GM19099 (cell line): ENCODE data around the gene PTPRB.

Experiments used
- POLR2A ChIP-seq: IDR thresholded peaks from 3 replicates; pipeline ENCODE4 v1.6.1; 2011; ENCODE audit warnings: low read depth; ENCODE audit not compliant: insufficient read length; ENCODE audit errors: extremely low read depth

Gene PTPRB

GRCh38 chr12:70581208-70581607 lies 56.0 kb downstream of the PTPRB start:
- no peak for TF ChIP-seq POLR2A

DNA sequence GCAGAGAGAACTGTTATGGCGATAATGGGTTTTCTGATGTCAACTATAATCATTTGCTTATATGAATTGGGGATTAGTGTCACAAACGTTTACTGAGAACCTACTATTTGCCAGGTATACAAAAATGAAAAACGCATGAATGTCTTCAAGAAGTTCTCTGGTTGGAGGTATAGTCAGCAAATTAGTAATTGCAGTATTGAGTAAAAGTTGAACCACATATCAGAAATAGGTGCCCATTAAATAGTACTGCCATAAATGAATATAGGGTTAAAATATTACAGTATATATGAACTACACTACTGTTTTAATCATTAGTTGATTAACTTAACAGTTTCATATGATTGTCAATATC lies 60.0 kb downstream of the PTPRB start:
- no peak for TF ChIP-seq POLR2A

DNA sequence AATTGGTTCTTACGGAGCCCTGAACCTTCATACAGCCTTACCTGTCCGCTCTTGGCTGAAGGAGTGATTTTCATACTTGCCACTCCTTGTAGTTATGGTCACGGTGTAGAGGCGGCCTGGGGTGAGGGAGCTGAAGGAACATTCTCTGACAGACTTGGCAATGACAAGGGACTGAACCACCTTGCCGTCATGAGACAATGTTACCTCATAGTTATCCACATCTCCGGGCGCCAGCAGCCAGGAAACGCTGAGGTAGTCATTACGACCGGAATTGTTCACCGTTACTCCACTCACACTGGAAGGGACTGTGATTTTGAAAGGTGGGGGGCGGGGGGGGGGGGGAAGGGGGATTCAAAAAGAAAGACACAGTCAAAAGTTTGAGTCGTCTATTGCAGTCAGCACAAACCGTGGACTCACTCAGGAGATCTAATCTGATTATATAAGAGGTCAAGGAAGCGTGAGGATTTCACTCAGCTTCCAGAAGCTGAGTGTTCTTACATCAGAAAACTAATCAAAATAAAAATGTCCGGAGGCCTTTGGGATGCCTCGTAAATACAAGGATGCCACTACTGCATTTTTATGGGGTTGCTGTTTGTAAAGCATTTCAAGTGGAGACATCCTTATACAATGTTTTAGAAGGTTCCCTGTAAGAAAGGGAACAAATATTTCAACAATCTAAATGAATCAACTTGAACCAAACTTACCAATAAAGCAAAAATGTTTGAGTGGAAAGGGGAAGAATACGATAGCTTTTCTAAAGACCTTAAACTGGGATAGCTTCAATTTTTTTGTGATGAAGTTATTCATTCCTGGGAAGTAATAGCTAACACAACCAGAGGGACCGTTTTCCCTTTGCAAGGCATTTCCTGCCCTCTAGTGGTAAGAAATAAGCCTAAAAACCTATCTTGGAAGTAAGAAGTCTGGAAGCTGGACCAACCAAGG lies 60.6 kb downstream of the PTPRB start:
- no peak for TF ChIP-seq POLR2A

DNA sequence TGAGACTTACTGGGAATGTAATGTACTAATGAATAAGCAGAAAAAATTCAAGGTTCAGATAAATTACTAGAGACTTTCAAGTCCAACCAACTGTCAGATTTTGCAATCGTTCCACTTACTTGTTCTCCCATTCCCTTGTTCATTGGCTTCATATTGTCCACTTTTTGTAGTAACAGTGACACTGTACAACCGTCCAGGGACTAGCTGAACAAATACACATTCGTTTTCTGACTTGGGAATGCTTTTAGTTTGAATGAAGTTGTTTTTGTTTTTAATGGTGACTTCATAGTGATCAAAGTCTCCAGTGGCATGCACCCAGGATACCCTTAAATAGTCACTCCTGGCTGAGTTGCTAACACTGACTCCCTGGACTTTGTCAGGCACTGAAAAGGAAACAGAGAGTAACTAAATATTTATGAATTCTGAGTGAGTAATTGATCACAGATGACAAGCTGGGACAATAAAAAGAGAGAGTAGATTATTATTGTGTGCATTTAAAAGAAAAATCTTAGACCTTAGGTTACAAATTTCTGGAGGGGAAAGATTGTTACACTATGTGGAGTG lies 65.4 kb downstream of the PTPRB start:
- no peak for TF ChIP-seq POLR2A

DNA sequence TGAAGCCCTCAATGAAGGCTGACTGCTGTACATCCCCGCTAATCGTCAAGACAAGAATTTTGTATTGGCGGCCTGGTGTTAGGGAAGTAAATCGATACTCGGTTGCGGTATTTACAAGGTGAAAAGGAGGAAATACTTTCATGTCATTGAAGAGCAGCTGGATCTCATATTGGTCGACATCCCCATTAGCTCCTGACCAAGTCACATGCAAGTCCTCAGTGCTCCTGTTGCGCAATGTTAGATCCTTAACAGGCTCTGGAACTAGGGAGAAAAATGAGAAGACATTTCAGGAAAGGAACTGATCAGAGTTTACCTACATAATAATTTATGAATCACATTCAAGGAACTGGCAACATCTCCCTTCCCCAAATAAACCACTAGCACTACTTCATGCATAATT lies 66.2 kb downstream of the PTPRB start:
- TF ChIP-seq POLR2A = no peak

DNA sequence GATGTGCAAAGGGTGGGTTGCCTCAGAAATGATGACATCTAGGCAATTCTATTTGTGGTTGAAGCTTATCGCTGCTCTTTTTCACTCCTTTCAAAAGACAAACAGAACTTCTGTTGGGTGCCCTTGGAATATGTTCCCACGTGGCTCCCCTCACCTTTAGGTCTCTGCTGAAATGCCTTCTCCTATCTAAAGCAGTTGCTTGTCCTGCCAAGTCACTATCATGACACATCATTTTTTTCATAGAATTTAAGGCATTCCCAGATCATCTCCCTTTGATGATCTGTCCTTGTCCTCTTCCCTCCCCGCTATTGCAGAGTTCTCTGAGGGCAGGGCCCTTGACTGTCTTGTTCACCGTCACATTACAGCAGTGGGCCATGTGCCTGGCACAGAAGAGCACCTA lies 75.7 kb downstream of the PTPRB start:
- TF ChIP-seq POLR2A = no peak

GRCh38 chr12:70560671-70561070 lies 76.6 kb downstream of the PTPRB start:
- no peak for TF ChIP-seq POLR2A

DNA sequence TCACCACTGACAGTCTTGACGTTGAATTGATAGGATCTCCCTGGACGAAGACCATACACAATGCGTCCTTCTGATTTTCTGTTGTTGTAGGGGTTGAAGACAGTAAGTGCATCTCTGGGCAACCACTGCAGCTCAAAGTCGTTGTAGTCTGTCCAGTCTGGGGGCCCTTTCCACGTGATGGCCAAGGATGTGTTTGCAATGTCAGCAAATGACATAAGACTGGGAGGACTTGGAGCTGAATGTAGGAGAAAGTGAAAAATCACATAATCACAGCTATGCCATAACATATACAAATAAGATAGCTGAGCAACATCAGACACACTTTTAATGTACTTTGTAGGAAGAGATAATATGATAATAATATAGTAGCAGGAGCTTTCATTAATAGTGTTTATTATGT lies 77.8 kb downstream of the PTPRB start:
- no peak for TF ChIP-seq POLR2A

DNA sequence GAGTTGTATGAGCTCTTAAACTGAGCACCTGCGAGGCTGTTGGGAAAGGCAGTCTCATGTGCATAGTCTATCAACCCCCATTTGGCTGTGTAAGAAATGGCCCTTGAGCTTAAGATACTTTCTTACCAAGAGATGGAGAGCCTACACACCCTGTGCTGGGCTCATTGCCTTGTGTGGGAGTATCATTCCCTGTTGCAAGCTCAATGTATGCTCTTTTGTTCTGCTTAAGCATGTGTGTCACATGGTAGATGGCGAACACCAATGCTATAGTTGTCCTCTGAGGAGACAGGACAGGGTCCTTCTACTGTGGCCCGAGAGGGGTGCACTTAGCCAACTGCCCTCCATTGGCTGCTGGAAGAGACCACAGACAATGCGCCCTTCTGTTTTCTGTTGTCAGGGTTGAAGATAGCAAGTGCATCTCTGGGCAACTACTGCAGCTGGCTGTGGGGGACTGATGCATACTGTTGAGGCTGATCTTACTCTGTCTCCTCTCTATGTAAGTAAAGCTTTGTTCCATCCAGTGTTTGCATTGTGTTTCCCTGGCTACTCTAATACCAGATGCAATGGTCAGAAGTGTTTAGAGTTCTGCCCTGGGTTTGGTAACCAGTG lies 79.5 kb downstream of the PTPRB start:
- no peak for TF ChIP-seq POLR2A

- no peak for TF ChIP-seq POLR2A
These were observed 80.9 kb downstream of the PTPRB start for GRCh38 chr12:70556179-70556869.

DNA sequence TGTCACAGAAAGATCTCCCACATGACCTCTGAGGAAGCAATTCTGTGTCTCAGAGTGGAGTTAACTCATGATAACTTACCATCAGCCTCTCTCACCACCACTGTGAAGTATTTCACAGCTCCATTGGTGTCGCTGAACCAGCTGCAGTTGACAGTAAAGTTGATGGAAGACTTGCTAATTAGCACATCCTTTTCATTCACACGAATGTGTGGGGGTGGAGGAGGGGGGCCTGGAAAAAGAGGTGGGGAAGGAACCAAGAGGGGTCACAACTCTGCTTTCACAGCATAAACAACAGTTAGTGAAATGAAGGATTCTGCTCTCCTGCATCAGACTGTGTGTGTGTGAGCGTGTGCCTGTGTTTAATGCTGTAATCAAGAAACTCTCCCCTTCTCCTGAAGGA lies 82.1 kb downstream of the PTPRB start:
- no peak for TF ChIP-seq POLR2A

DNA sequence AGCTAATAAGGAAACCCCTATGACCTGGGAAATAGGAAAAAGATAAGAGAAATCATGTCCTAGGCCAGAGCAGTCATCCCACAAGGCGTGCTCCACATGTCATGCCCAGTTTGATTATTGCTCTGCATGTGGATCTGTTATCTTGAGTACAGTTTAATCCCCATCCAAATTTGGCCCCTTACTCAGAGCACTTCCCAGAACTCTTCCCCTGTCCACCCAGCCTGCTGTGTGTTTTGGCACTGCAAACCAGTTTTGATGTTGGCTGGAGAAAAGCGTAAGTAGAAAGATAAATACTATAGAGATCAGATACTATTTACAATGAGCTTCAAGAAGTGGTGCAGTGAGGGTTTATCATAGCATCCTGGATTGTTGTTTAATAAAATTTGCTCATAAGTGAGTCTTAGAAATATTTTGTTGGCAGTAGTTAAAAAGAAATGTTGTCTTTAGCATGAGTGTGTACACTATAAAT lies 83.8 kb downstream of the PTPRB start:
- TF ChIP-seq POLR2A = no peak

DNA sequence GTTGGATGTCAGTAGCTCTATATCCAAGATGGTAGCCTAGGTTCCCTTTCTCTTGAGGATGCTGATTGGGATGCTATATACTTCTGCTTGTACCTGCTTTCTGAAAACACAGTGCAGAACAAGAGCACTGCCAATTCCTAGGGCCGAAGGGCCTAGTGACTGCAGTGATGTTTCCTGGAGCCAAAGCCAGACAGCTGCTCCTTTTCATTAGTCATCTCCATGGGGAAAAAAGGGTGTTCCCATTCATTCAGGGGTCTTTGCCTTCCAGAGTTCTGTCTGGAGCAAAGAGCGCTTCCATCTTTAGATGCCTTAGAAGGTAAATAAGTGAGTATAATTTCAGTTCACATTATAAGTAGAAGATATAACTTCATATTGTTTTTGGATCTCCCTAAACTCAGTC lies 85.5 kb downstream of the PTPRB start:
- no peak for TF ChIP-seq POLR2A

DNA sequence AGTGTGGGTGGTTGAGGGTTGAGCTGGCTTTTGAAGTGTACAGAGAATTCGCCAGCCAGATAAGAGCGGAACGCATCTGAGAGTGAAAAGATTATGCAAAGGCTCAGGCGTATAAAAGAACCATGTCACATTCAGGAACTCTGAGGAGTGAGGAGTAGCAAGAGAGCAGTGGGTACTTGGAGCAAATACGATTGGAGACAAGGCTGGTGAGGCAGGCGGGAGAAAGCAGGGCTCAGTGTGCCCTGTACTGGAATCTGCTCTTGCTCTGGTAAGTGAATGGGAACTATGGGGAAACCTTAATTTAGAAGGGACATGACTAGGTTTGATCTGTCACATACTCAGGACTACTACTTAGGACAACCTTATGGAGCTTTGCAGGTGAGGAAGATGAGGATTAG lies 87.0 kb downstream of the PTPRB start:
- TF ChIP-seq POLR2A = no peak
